ENCODE measurements around the gene TBC1D13. TPM values are rescaled to one million over a fixed set of nuclear protein-coding genes. Genes with fewer than 3 reads are reported as not detected.
A peak's percentile ranks its signal among the peaks of the same experiment; 100 is the strongest.

TBC1D13 gene, protein sequence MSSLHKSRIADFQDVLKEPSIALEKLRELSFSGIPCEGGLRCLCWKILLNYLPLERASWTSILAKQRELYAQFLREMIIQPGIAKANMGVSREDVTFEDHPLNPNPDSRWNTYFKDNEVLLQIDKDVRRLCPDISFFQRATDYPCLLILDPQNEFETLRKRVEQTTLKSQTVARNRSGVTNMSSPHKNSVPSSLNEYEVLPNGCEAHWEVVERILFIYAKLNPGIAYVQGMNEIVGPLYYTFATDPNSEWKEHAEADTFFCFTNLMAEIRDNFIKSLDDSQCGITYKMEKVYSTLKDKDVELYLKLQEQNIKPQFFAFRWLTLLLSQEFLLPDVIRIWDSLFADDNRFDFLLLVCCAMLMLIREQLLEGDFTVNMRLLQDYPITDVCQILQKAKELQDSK
- 10 to 100 TPM; 37.2 to 41.6 (median 38.7) TPM for polyA plus RNA-seq (ENCODE audit: insufficient read length in 3 of 3)
- long read RNA-seq, donor 1, partial matches to known transcripts, result 0 of 2 reads
- long read RNA-seq, donor 1, other reads (novel, unspliced or antisense), result 0 of 2 reads
- long read RNA-seq, donor 2, partial matches to known transcripts, result 32 of 36 reads
- long read RNA-seq, donor 2, other reads (novel, unspliced or antisense), result 0 of 36 reads
- long read RNA-seq, donor 3, transcript TBC1D13-202 (12 exons, 3,906 nt), result major isoform, 14 of 14 reads
- long read RNA-seq, donor 3, partial matches to known transcripts, result 0 of 14 reads
- long read RNA-seq, donor 3, other reads (novel, unspliced or antisense), result 0 of 14 reads
- long read RNA-seq, donor 4, transcript TBC1D13-202 (12 exons, 3,906 nt), result major isoform, 14 of 14 reads
- long read RNA-seq, donor 4, partial matches to known transcripts, result 0 of 14 reads
- long read RNA-seq, donor 4, other reads (novel, unspliced or antisense), result 0 of 14 reads
- long read RNA-seq, donor 5, result 0 reads
- long read RNA-seq, donor 6, transcript TBC1D13-202 (12 exons, 3,906 nt), result major isoform, 9 of 9 reads
- long read RNA-seq, donor 6, partial matches to known transcripts, result 0 of 9 reads
- long read RNA-seq, donor 6, other reads (novel, unspliced or antisense), result 0 of 9 reads
- long read RNA-seq, donor 7, transcript TBC1D13-202 (12 exons, 3,906 nt), result major isoform, 9 of 9 reads
- long read RNA-seq, donor 7, partial matches to known transcripts, result 0 of 9 reads
- long read RNA-seq, donor 7, other reads (novel, unspliced or antisense), result 0 of 9 reads
- long read RNA-seq, donor 8, transcript TBC1D13-202 (12 exons, 3,906 nt), result major isoform, 13 of 14 reads
- long read RNA-seq, donor 8, partial matches to known transcripts, result 0 of 14 reads
- long read RNA-seq, donor 8, other reads (novel, unspliced or antisense), result 0 of 14 reads
- long read RNA-seq, donor 9, transcript TBC1D13-202 (12 exons, 3,906 nt), result major isoform, 13 of 13 reads
- long read RNA-seq, donor 9, partial matches to known transcripts, result 0 of 13 reads
- long read RNA-seq, donor 9, other reads (novel, unspliced or antisense), result 0 of 13 reads
- long read RNA-seq, donor 10, transcript TBC1D13-202 (12 exons, 3,906 nt), result major isoform, 6 of 13 reads
- long read RNA-seq, donor 10, partial matches to known transcripts, result 7 of 13 reads
- long read RNA-seq, donor 10, other reads (novel, unspliced or antisense), result 0 of 13 reads
- long read RNA-seq, donor 11, transcript TBC1D13-202 (12 exons, 3,906 nt), result major isoform, 8 of 8 reads
- long read RNA-seq, donor 11, partial matches to known transcripts, result 0 of 8 reads
- long read RNA-seq, donor 11, other reads (novel, unspliced or antisense), result 0 of 8 reads
- long read RNA-seq, donor 12, partial matches to known transcripts, result 9 of 12 reads
- long read RNA-seq, donor 12, other reads (novel, unspliced or antisense), result 0 of 12 reads
- long read RNA-seq, donor 13, result 0 reads
- long read RNA-seq, donor 14, partial matches to known transcripts, result 0 of 4 reads
- long read RNA-seq, donor 14, other reads (novel, unspliced or antisense), result 0 of 4 reads
- long read RNA-seq, donor 15, partial matches to known transcripts, result 0 of 4 reads
- long read RNA-seq, donor 15, other reads (novel, unspliced or antisense), result 0 of 4 reads
- long read RNA-seq, donor 16, transcript TBC1D13-202 (12 exons, 3,906 nt), result major isoform, 24 of 33 reads
- long read RNA-seq, donor 16, partial matches to known transcripts, result 9 of 33 reads
- long read RNA-seq, donor 16, other reads (novel, unspliced or antisense), result 0 of 33 reads

DNA sequence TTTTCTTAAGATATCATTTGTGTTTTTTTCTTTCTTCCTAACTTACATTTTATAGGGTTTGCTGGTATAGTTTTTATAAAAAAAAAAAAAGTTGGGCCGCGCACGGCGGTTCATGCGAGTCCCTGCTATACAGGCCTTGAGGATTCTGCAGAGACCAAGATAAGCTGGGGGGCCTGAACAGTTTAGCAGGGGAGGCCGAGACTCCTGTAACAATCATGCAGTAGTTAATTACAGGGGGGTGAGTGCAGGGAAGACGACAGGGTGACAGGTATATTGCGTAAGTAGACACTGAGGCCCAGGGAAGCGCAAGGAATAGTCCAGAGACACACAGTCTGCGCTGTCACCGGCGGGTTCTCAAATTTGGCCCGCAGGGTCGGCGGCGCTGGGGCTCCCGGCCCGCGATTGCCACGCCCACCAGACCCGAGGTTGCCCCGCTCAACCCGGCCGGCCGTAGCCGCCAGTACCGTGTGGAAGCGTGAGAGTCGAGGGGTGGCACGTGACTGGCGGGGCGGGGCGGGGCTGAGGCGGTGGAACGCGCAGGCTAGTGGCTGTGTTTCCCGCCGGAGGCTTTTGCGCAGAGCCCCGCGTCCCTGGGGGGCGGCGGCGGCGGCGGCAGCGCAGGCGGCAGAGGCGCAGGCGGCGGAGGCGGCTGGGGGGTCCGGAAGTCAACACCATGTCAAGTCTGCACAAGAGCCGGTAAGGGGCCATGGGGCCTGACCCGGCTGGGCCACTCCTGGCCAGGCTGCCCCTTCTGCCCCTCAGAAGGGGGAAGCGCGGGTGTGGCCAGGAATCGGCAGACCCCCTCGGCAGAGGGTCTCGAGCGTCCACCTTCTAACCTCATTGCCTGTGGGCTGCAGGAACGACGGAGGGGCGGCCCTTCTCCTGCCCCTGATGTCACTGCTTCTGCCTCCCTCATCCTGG is at the start of gene TBC1D13:
TBC1D13 (plus strand) TSS at position 573 of the 921 bp plus-strand sequence; CDS start at position 674, 101 bp downstream.
- DNase-seq (ENCODE audit: extremely low read depth in 1 of 11, low read depth in 9 of 11, low spot score in 4 of 11), result peak; percentile 35 to 76 (median 70)

DNA sequence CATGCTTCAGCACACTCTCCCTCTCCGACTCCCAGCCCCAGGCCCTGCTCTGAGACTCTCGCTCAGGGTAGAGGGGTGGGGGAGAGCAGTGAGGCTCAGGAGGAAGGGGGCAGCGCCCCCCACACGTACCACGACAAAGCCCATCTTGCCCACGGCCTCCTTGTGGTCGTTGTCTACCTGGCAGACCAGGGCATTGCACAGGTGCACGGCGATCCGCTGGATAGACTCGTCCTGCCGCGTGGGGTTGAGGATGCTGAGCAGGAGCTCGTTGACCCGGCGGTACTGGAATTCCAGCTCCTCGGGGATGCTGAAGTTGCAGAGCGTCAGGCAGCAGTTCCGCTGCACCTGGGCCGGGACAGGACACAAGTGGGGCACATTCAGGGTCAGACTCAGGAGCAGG is 44.7 kb upstream of the TBC1D13 start:
- DNase-seq (ENCODE audit: extremely low read depth in 1 of 11, low read depth in 9 of 11, low spot score in 4 of 11), result no peak

DNA sequence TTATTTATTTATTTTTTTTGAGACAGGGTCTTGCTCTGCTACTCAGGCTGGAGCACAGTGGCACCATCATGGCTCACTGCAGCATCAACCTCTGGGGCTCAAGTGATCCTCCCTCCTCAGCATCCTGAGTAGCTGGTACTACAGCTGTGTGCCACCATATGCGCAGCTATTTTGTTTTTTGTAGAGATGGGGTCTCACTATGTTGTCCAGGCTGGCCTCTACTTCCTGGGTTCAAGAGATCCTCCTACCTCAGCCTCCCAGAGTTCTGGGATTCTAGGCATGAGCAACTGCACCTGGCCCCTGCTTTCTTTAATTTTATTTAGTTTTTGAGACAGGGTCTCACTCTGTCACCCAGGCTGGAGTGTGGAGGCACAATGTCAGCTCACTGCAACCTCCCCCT is 43.6 kb upstream of the TBC1D13 start:
- DNase-seq (ENCODE audit: extremely low read depth in 1 of 11, low read depth in 9 of 11, low spot score in 4 of 11), result no peak

DNA sequence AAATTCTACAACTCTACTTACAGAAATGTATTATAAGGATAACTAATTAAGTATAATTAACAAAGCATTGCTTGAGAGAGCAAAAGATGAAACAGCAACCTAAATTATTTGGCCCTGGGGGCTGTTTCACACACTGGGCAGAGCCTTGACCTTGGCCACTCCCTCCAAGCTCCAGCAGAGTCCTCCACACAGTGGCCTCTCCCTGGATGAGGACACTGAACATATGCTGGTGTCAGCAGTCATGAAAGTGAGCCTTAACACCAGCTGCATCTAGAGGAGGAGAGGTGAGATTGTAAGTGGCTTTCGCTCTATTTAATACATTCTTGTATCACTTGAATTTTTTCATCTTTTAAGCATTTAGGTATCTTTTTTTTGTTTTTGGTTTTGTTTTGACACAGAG is 39.8 kb upstream of the TBC1D13 start:
- DNase-seq (ENCODE audit: extremely low read depth in 1 of 11, low read depth in 9 of 11, low spot score in 4 of 11), result no peak

DNA sequence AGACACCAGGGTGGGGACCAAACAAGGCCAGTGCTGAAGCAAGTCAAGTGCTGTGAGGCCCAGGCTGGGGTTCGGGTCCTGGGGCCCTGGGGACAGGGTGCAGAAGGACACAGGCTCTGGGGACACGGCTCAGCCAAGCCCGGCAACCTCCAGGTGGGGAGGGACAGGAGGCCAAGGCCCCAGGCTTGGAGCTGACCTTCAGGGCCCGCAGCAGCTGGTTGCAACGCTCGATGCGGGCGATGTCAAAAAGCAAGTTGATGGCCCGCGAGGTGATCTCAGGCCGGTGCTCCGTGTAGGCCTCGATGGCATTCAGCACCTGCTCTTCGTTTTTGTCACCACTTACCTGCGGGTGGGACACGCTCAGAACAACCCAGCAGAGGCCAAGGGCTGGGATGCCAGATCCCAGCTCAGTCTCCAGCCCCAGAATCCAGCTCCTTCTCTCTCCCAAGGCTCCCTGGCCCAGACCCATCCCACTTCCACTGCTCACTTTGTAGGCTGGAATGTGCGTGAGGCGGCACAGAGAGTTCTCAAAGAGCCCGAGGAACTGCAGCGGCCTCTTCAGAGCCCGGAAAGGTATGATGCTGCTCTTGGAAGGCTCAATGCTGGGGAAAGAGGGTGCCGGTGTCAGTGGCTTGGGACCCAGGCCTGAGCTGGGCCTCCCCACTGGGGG is 36.0 kb upstream of the TBC1D13 start:
- no peak for DNase-seq (ENCODE audit: extremely low read depth in 1 of 11, low read depth in 9 of 11, low spot score in 4 of 11)

DNA sequence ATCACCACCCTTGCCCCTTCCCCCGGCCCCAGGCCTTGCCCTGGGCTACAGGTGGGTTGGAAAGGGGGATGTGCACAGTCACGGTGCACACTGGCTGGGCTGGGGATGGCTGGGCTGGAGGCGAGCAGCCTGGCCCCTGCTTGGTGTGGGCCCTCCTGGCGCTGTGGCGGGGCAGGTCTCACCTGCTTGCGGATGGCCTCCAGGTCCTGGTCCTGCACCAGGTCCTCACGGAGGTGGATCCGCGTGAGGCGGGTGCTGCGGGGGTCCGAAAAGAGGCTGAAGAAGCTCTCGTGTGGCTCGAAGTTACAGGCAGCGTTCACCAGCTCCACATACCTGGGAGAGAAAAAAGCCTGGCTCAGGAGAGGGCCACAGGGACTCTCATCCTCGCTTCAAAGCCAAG is 33.4 kb upstream of the TBC1D13 start:
- DNase-seq (ENCODE audit: extremely low read depth in 1 of 11, low read depth in 9 of 11, low spot score in 4 of 11), result no peak

DNA sequence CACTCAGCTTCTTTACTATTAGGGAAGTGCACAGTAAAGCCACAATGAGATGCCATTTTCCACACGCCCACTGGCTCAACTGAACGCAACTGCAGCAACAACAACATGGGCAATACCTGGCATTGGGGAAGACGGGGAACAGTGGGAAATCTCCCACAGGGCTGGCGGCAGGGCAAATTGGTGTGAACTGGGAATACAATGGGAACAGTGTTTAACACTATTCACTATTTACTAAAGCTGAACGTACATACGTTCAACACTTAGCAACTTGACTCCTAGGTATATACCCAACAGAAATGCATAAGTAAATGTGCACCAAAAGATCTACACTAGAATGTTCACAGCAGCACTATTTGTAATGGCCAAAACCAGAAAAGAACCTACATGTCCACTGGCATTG is 29.5 kb upstream of the TBC1D13 start:
- DNase-seq (ENCODE audit: extremely low read depth in 1 of 11, low read depth in 9 of 11, low spot score in 4 of 11), result no peak

DNA sequence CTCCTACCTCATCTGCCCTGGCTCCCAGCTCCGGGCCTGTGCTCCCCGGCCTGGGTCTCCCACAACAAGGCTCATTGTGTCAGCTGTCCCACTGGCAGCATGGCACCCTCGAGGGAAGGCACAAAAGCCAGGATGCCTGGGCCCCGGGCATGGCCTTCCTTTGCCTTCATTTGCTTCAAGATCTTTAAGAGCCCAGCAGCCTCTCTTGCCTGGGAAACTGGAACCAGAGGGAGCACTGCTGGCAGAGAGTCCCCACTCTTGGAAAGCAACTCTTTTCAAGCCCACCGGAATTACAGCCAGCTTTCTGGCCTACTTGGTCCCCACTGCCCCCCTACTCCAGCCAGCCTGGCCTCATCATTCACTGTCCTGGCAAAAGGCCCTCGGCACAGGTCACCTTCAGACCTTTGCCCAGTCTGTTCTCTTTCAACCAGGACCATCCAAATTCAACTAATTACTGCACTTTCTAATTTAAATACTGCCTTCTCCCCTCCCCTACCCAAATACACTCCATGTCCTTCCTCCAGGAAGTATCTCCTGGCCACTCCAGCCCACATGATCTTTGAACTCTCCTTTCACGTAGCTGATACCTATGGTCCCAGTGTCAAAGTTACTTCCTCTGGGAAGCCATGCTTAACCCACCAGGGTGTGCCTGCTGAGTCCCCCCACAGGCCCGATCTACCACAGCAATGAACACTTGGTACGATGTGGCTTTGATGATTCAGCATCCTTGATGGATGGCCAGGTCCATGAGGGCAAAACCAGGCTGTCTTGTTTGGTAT is 24.2 kb upstream of the TBC1D13 start:
- no peak for DNase-seq (ENCODE audit: extremely low read depth in 1 of 11, low read depth in 9 of 11, low spot score in 4 of 11)

DNA sequence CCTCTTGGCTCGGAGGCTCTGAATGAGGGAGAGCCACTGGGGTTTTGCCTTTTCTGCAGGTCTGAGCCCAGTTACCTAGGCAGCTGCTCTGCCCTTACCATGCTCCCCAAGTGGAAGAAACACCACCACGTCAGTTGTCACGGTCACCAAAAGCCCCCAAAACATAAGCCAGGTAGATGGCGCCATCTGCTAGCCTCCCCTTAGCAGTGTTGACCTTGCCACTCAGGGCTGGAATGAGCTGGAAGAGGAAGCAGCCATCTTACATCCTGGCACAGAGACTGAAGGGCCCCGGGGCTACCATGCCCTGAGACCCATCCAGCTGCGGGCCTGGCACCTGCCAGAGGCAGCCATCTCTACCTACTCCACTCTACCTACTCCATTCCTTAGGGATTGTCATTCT is 22.7 kb upstream of the TBC1D13 start:
- no peak for DNase-seq (ENCODE audit: extremely low read depth in 1 of 11, low read depth in 9 of 11, low spot score in 4 of 11)

DNA sequence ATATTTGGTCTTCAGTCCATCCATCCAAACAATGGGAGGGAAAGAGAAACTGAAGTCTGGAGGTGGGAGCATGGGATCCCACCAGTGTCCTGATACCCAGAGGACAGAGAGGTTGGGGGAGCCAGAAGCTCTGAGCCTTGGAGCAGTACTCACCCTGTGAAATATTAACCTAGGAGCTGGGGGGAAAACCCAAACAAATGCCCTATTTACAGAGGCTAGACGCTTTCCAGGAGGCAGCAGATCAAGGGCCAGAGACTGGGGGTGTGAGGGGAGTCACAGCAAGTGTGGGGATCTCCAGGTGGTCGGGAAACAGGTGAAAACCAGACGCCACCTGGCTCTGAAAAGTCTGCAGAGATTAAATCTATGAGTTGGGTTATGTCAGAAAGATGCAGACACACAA is 21.6 kb upstream of the TBC1D13 start:
- no peak for DNase-seq (ENCODE audit: extremely low read depth in 1 of 11, low read depth in 9 of 11, low spot score in 4 of 11)

DNA sequence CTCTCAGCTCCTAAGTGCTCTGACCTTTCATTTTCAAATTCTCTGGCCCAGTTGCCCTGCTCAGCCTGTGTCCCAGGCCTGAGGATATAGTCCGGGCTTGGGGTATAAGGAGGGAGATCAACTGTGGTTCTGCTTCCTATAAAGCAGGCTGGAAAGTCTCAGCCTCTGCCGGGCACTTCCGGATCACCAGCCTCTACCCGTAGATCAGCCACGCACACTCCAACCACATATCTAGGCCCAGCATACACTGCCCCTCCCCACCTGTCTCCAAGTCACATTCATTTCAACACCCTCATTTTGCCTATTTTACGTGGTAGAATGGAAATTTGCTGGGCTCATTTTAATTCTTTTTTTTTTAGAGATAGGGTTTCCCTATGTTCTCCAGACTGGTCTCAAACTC is 18.4 kb upstream of the TBC1D13 start:
- no peak for DNase-seq (ENCODE audit: extremely low read depth in 1 of 11, low read depth in 9 of 11, low spot score in 4 of 11)

DNA sequence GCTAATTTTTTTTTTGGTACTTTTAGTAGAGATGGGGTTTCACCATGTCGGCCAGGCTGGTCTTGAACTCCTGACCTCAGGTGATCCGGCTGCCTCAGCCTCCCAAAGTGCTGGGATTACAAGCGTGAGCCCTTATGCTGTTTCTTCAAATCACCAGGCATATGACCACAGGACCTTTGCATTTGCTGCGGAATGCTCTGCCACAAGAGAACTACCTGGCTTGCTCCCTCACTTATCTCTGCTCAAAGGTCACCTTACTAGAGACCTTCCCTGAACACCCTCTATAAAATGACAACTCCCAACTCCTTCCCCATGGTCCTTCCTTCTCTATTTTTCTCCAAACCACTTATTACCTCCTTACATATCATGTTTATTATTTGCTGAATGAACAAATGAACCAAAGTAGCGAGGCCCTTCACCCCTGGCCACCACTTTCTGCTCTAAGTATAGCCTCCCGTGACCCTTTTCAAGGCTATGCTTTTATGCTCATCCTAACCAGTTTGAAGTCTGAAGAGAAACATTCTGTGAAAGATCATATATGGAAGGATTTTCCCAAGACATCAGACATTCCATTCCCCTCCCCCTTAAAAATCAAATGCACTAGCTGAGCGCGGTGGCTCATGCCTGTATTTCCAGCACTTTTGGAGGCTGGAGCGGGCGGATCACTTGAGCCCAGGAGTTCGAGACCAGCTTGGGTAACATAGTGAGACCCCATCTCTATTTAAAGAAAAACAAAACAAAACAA is 16.6 kb upstream of the TBC1D13 start:
- DNase-seq (ENCODE audit: extremely low read depth in 1 of 11, low read depth in 9 of 11, low spot score in 4 of 11), result no peak

DNA sequence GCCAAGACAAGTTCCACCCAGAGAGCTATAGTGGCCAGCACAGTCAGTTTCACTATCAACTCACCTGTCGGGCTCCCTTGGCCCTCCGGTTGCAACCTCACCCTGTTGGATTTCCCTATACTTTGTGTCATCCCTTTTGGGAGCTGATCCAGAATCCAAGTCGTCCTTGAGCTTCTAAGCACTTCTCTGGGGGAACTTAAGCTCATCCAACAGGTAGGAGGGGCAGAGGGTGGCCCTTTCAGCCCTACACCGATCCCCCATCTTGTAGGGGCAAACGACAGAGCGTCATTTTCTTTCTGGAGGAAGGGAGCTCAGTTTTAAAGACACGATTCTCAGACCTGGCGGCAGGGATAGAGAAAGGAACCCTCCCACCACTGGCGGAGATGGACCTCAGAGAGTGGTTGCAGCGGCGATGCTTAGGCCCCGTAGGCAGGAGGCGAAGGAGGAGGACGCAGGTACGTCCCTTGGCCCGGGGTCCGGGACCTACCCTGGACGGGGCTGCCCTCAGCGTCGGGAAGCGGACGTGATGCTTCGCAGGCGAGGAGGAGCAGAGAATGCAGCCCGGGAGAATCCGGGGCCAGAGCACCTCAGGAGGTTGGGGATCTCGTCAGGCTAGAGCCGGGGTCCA is 15.8 kb upstream of the TBC1D13 start:
- DNase-seq (ENCODE audit: extremely low read depth in 1 of 11, low read depth in 9 of 11, low spot score in 4 of 11), result peak in 2 of 11 donors; percentile 17 to 28
